Activated naive CD8-positive, alpha-beta T cell treated with anti-CD3 and anti-CD28 coated beads, Interleukin-2, amount 10 ng/mL, durations not matched to agents 7 days and 5 days (primary cell): ENCODE data around the gene ANKS1A. TPM values are rescaled to one million over a fixed set of nuclear protein-coding genes. Genes with fewer than 3 reads are reported as not detected.
A peak's percentile ranks its signal among the peaks of the same experiment; 100 is the strongest.

ENCODE experiments used
- ATAC-seq: fragments of 150-1000 bp; cut with Tn5 transposase; one replicate; pipeline ENCODE4 v1.10.0; 2021; ENCODE audit warnings: low read depth, moderate library complexity
- POLR2A ChIA-PET: fragments of 350-600 bp; sonication (Branson Sonifier 250); formaldehyde crosslinking; loops from one replicate; lab custom pipeline; 2021; ENCODE audit warnings: antibody characterized with exemption; lab: Charles Lee
- DNase-seq: peaks from one replicate; pipeline ENCODE4 v3.0.0; 2021
- H3K27ac Mint-ChIP-seq: one replicate; pipeline ENCODE4 v1.8.0; 2022; ENCODE audit warnings: mild to moderate bottlenecking, mixed read lengths
- H3K27me3 Mint-ChIP-seq: one replicate; pipeline ENCODE4 v1.8.0; 2022; ENCODE audit warnings: mild to moderate bottlenecking, moderate library complexity, mixed read lengths
- H3K36me3 Mint-ChIP-seq: one replicate; pipeline ENCODE4 v1.8.0; 2021; ENCODE audit warnings: mild to moderate bottlenecking, mixed read lengths
- H3K4me1 Mint-ChIP-seq: one replicate; pipeline ENCODE4 v1.8.0; 2021; ENCODE audit warnings: mixed read lengths
- H3K4me3 Mint-ChIP-seq: one replicate; pipeline ENCODE4 v1.8.0; 2022; ENCODE audit warnings: mild to moderate bottlenecking, moderate library complexity, mixed read lengths
- H3K9me3 Mint-ChIP-seq: one replicate; pipeline ENCODE4 v1.8.0; 2021; ENCODE audit warnings: mixed read lengths
- total RNA-seq, 2 experiments: library from RNA; stranded (reverse); gene quantifications; one replicate each; pipeline ENCODE4 v1.2.3, GENCODE V29; 2021

The ANKS1A gene
- total RNA-seq, 2 experiments from 2014 or later, result 8.1 to 9.3 TPM

GRCh38 chr6:35082046-35082732 lies 193.1 kb downstream of the ANKS1A start:
- peak; percentile 17 for DNase-seq
- Mint-ChIP-seq H3K36me3 (no peaks in the 10 kb centered on the region), H3K4me1 (peaks cover 2% of the 10 kb centered on the region), H3K4me3 (no peak overlapping the region), H3K9me3 (no peaks in the 10 kb centered on the region), H3K27me3 (no peaks in the 10 kb centered on the region), H3K27ac (no peak overlapping the region)
- no peak for ATAC-seq
- POLR2A ChIA-PET, result no interaction called here

GRCh38 chr6:35082733-35083403 lies 193.8 kb downstream of the ANKS1A start:
- ATAC-seq, result no peak
- no peaks in the 10 kb centered on the region for H3K36me3 Mint-ChIP-seq
- H3K9me3 Mint-ChIP-seq, result no peaks in the 10 kb centered on the region

GRCh38 chr6:35083507-35083906 lies 194.5 kb downstream of the ANKS1A start:
- Mint-ChIP-seq H3K27ac (no peak overlapping the region), H3K4me3 (no peak overlapping the region), H3K27me3 (no peaks in the 10 kb centered on the region), H3K4me1 (peaks cover 2% of the 10 kb centered on the region), H3K9me3 (no peaks in the 10 kb centered on the region), H3K36me3 (no peaks in the 10 kb centered on the region)
- POLR2A ChIA-PET, result no interaction called here
- ATAC-seq (no peak), DNase-seq (no peak)

More at GRCh38 chr6:35082733-35083403, 193.8 kb downstream of the ANKS1A start:
- peak; percentile 15 for DNase-seq
- no peaks in the 10 kb centered on the region for H3K27me3 Mint-ChIP-seq
- no peak overlapping the region for H3K27ac Mint-ChIP-seq
- H3K4me3 Mint-ChIP-seq, result no peak overlapping the region
- POLR2A ChIA-PET, result no interaction called here
- H3K4me1 Mint-ChIP-seq, result peaks cover 2% of the 10 kb centered on the region

GRCh38 chr6:35084041-35084491 lies 195.0 kb downstream of the ANKS1A start:
- no peak overlapping the region for H3K27ac Mint-ChIP-seq
- ATAC-seq (no peak), DNase-seq (no peak)
- no peaks in the 10 kb centered on the region for H3K9me3 Mint-ChIP-seq
- H3K4me1 Mint-ChIP-seq, result peaks cover 2% of the 10 kb centered on the region
- POLR2A ChIA-PET, result no interaction called here
- no peaks in the 10 kb centered on the region for H3K36me3 Mint-ChIP-seq
- H3K4me3 Mint-ChIP-seq, result no peak overlapping the region
- H3K27me3 Mint-ChIP-seq, result no peaks in the 10 kb centered on the region

GRCh38 chr6:35084511-35085203 lies 195.6 kb downstream of the ANKS1A start:
- no peaks in the 10 kb centered on the region for H3K9me3 Mint-ChIP-seq
- H3K4me3 Mint-ChIP-seq, result no peak overlapping the region
- H3K27ac Mint-ChIP-seq, result no peak overlapping the region
- no peak for DNase-seq
- peaks cover 3% of the 10 kb centered on the region for H3K4me1 Mint-ChIP-seq
- H3K27me3 Mint-ChIP-seq, result no peaks in the 10 kb centered on the region
- no peak for ATAC-seq
- H3K36me3 Mint-ChIP-seq, result no peaks in the 10 kb centered on the region
- POLR2A ChIA-PET, result no interaction called here

- H3K4me1 Mint-ChIP-seq, result peaks cover 4% of the 10 kb centered on the region
- DNase-seq (no peak), ATAC-seq (no peak)
- H3K9me3 Mint-ChIP-seq, result no peaks in the 10 kb centered on the region
- no peaks in the 10 kb centered on the region for H3K27me3 Mint-ChIP-seq
- no peak overlapping the region for H3K27ac Mint-ChIP-seq
- no peaks in the 10 kb centered on the region for H3K36me3 Mint-ChIP-seq
- H3K4me3 Mint-ChIP-seq, result no peak overlapping the region
- POLR2A ChIA-PET, result no interaction called here
These were observed 196.6 kb downstream of the ANKS1A start for GRCh38 chr6:35085359-35086281.

- Mint-ChIP-seq H3K9me3 (no peaks in the 10 kb centered on the region), H3K36me3 (no peaks in the 10 kb centered on the region), H3K4me3 (no peak overlapping the region), H3K27ac (no peak overlapping the region), H3K27me3 (no peaks in the 10 kb centered on the region), H3K4me1 (peaks cover 3% of the 10 kb centered on the region)
- POLR2A ChIA-PET, result no interaction called here
- DNase-seq (no peak), ATAC-seq (no peak)
These were observed 197.2 kb downstream of the ANKS1A start for GRCh38 chr6:35086282-35086632.

- POLR2A ChIA-PET, result no interaction called here
- Mint-ChIP-seq H3K36me3 (no peaks in the 10 kb centered on the region), H3K27ac (no peak overlapping the region), H3K4me1 (peaks cover 2% of the 10 kb centered on the region), H3K27me3 (no peaks in the 10 kb centered on the region), H3K4me3 (no peak overlapping the region), H3K9me3 (no peaks in the 10 kb centered on the region)
- DNase-seq (no peak), ATAC-seq (no peak)
These were observed 197.7 kb downstream of the ANKS1A start for GRCh38 chr6:35086636-35087360.

GRCh38 chr6:35087361-35088280 lies 198.6 kb downstream of the ANKS1A start:
- Mint-ChIP-seq H3K27me3 (no peaks in the 10 kb centered on the region), H3K4me1 (peaks cover 2% of the 10 kb centered on the region), H3K36me3 (no peaks in the 10 kb centered on the region), H3K9me3 (no peaks in the 10 kb centered on the region), H3K27ac (no peak overlapping the region), H3K4me3 (no peak overlapping the region)
- no peak for DNase-seq
- no peak for ATAC-seq
- POLR2A ChIA-PET, result no interaction called here

- H3K4me3 Mint-ChIP-seq, result no peak overlapping the region
- H3K4me1 Mint-ChIP-seq, result peaks cover 2% of the 10 kb centered on the region
- H3K9me3 Mint-ChIP-seq, result no peaks in the 10 kb centered on the region
- POLR2A ChIA-PET, result no interaction called here
- DNase-seq (no peak), ATAC-seq (no peak)
- no peaks in the 10 kb centered on the region for H3K36me3 Mint-ChIP-seq
- no peak overlapping the region for H3K27ac Mint-ChIP-seq
- no peaks in the 10 kb centered on the region for H3K27me3 Mint-ChIP-seq
These were observed 199.5 kb downstream of the ANKS1A start for GRCh38 chr6:35088281-35089215.
